Astrocyte (in vitro differentiated cells and primary cell): Measurements from ENCODE around the gene ARHGEF37.

ENCODE experiments used
- CTCF ChIP-seq: IDR thresholded peaks from 2 replicates; pipeline ENCODE4 v1.5.1; 2011; ENCODE audit warnings: low read depth, mild to moderate bottlenecking, inconsistent platforms, low read length, moderate library complexity; ENCODE audit not compliant: insufficient read depth
- EZH2 ChIP-seq: IDR thresholded peaks from 2 replicates; pipeline ENCODE4 v1.6.1; 2012; ENCODE audit warnings: mild to moderate bottlenecking, low read length, inconsistent platforms; ENCODE audit not compliant: insufficient read depth

- TF ChIP-seq CTCF (no peak), EZH2 (no peak)
These were observed 42.2 kb downstream of the ARHGEF37 start for GRCh38 chr5:149623473-149623872.
